ENCODE results near the gene IQSEC1.

- TF ChIP-seq CTCF (conservative IDR thresholded peaks at IDR 0.05; ENCODE audit: low read depth in 2 of 2), result no peak
- no peak for TF ChIP-seq POLR2AphosphoS5 (IDR thresholded peaks at IDR 0.05; ENCODE audit: low read depth)
- TF ChIP-seq REST (IDR thresholded peaks at IDR 0.05; ENCODE audit: unreplicated experiment), result no peak
- TF ChIP-seq EZH2phosphoT487 (IDR thresholded peaks at IDR 0.05; ENCODE audit: unreplicated experiment), result no peak
Observed at GRCh38 chr3:13111873-13112520, 38.8 kb upstream of the IQSEC1 start.
